H9 (cell line): ENCODE results near the gene SEC11A. TPM values are rescaled to one million over a fixed set of nuclear protein-coding genes. Genes with fewer than 3 reads are reported as not detected.

Experiments used
- DNase-seq: peaks from one replicate; pipeline ENCODE4 v3.0.0-alpha.2; 2017
- H2AFZ ChIP-seq: one replicate; pipeline ENCODE4 v1.6.1; 2013; ENCODE audit warnings: mild to moderate bottlenecking, low read length, control low read depth, moderate library complexity
- H2AK5ac ChIP-seq: 2 replicates; pipeline ENCODE4 v1.6.1; 2013; ENCODE audit warnings: low read length, control low read depth, mixed read lengths; ENCODE audit not compliant: insufficient read length
- H2BK120ac ChIP-seq: one replicate; pipeline ENCODE4 v1.6.1; 2013; ENCODE audit warnings: low read depth, mild to moderate bottlenecking, low read length, control low read depth, inconsistent platforms; ENCODE audit not compliant: poor library complexity, severe bottlenecking
- H2BK12ac ChIP-seq: 2 replicates; pipeline ENCODE4 v1.6.1; 2013; ENCODE audit warnings: low read length, control low read depth, mixed read lengths, low read depth; ENCODE audit not compliant: insufficient read length
- H2BK15ac ChIP-seq: 2 replicates; pipeline ENCODE4 v1.6.1; 2013; ENCODE audit warnings: low read depth, low read length, control low read depth
- H2BK20ac ChIP-seq: one replicate; pipeline ENCODE4 v1.6.1; 2013; ENCODE audit warnings: low read depth, mild to moderate bottlenecking, low read length, control low read depth, inconsistent platforms; ENCODE audit not compliant: poor library complexity, severe bottlenecking
- H2BK5ac ChIP-seq: 2 replicates; pipeline ENCODE4 v1.6.1; 2013; ENCODE audit warnings: low read length, control low read depth, mixed read lengths; ENCODE audit not compliant: insufficient read length
- H3K14ac ChIP-seq: 2 replicates; pipeline ENCODE4 v1.6.1; 2013; ENCODE audit warnings: low read length, control low read depth; ENCODE audit not compliant: insufficient read depth
- H3K18ac ChIP-seq: 2 replicates; pipeline ENCODE4 v1.6.1; 2013; ENCODE audit warnings: low read depth, mild to moderate bottlenecking, mixed read lengths, low read length, control low read depth; ENCODE audit not compliant: insufficient read length
- H3K23ac ChIP-seq: 2 replicates; pipeline ENCODE4 v1.6.1; 2013; ENCODE audit warnings: low read length, control low read depth, mixed read lengths, low read depth; ENCODE audit not compliant: insufficient read length
- H3K23me2 ChIP-seq: 2 replicates; pipeline ENCODE4 v1.6.1; 2013; ENCODE audit warnings: low read depth, mild to moderate bottlenecking, mixed read lengths, low read length, control low read depth; ENCODE audit not compliant: insufficient read length, poor library complexity, severe bottlenecking
- H3K27ac ChIP-seq: 2 replicates; pipeline ENCODE4 v1.5.1; 2013; ENCODE audit warnings: low read length, control low read depth, mixed read lengths, low read depth; ENCODE audit not compliant: insufficient read length
- H3K27me3 ChIP-seq: 2 replicates; pipeline ENCODE4 v1.6.1; 2013; ENCODE audit warnings: low read length, control low read depth, inconsistent platforms; ENCODE audit not compliant: insufficient read depth
- H3K4ac ChIP-seq: 2 replicates; pipeline ENCODE4 v1.6.1; 2013; ENCODE audit warnings: low read depth, mild to moderate bottlenecking, control low read depth, inconsistent platforms, low read length, moderate library complexity
- H3K4me1 ChIP-seq: 2 replicates; pipeline ENCODE4 v1.6.1; 2013; ENCODE audit warnings: low read length, control low read depth, inconsistent platforms; ENCODE audit not compliant: insufficient read depth
- H3K4me2 ChIP-seq: 2 replicates; pipeline ENCODE4 v1.6.1; 2013; ENCODE audit warnings: low read length, control low read depth, mixed read lengths; ENCODE audit not compliant: insufficient read length, insufficient read depth
- H3K56ac ChIP-seq: 2 replicates; pipeline ENCODE4 v1.6.1; 2013; ENCODE audit warnings: low read depth, mild to moderate bottlenecking, mixed read lengths, low read length, control low read depth; ENCODE audit not compliant: insufficient read length
- H3K79me1 ChIP-seq: 2 replicates; pipeline ENCODE4 v1.6.1; 2013; ENCODE audit warnings: low read depth, mild to moderate bottlenecking, moderate library complexity, low read length, control low read depth, inconsistent platforms; ENCODE audit not compliant: insufficient read depth, poor library complexity, severe bottlenecking
- H3K79me2 ChIP-seq: 2 replicates; pipeline ENCODE4 v1.6.1; 2013; ENCODE audit warnings: low read length, control low read depth, inconsistent platforms; ENCODE audit not compliant: insufficient read depth
- H3K9ac ChIP-seq: 2 replicates; pipeline ENCODE4 v1.6.1; 2013; ENCODE audit warnings: low read length, control low read depth, mixed read lengths; ENCODE audit not compliant: insufficient read length; ENCODE audit errors: extremely low read depth
- H3K9me3 ChIP-seq: one replicate; pipeline ENCODE4 v1.6.1; 2013; ENCODE audit warnings: low read depth, low read length, inconsistent platforms; ENCODE audit not compliant: control insufficient read depth
- H3T11ph ChIP-seq: one replicate; pipeline ENCODE4 v1.6.1; 2013; ENCODE audit warnings: mild to moderate bottlenecking, low read length, control low read depth, inconsistent platforms
- H4K20me1 ChIP-seq: one replicate; pipeline ENCODE4 v1.6.1; 2013; ENCODE audit not compliant: control insufficient read depth, insufficient read length, insufficient read depth
- H4K5ac ChIP-seq: 2 replicates; pipeline ENCODE4 v1.6.1; 2013; ENCODE audit warnings: low read depth, mild to moderate bottlenecking, mixed read lengths, low read length, control low read depth; ENCODE audit not compliant: insufficient read length
- H4K8ac ChIP-seq: replicated peaks from 2 replicates; pipeline ENCODE4 v1.6.1; 2013; ENCODE audit warnings: low read length, control low read depth, mixed read lengths, low read depth; ENCODE audit not compliant: insufficient read length
- H4K91ac ChIP-seq: 2 replicates; pipeline ENCODE4 v1.6.1; 2013; ENCODE audit warnings: low read depth, mild to moderate bottlenecking, moderate library complexity, mixed read lengths, low read length, control low read depth; ENCODE audit not compliant: insufficient read length
- H3K27ac Mint-ChIP-seq, 3 experiments: 2 replicates in 2 of 3; 3 replicates in 1 of 3; pipeline ENCODE4 v1.8.0; 2020 to 2021; ENCODE audit warnings: mixed read lengths in 3 of 3, mild to moderate bottlenecking in 1 of 3, moderate library complexity in 1 of 3
- H3K27me3 Mint-ChIP-seq: 2 replicates; pipeline ENCODE4 v1.8.0; 2021; ENCODE audit warnings: low read depth, mild to moderate bottlenecking, moderate library complexity, mixed read lengths
- H3K36me3 Mint-ChIP-seq, 3 experiments: 2 replicates in 2 of 3; 3 replicates in 1 of 3; pipeline ENCODE4 v1.8.0; 2020 to 2021; ENCODE audit warnings: low read depth in 3 of 3, mixed read lengths in 3 of 3; ENCODE audit not compliant: insufficient read depth in 1 of 3
- H3K4me1 Mint-ChIP-seq, 2 experiments: 2 replicates each; pipeline ENCODE4 v1.8.0; 2020; ENCODE audit warnings: mixed read lengths in 2 of 2
- H3K4me3 Mint-ChIP-seq, 2 experiments: 2 replicates in 1 of 2; 3 replicates in 1 of 2; pipeline ENCODE4 v1.8.0; 2020 to 2021; ENCODE audit warnings: mild to moderate bottlenecking in 2 of 2, mixed read lengths in 2 of 2, moderate library complexity in 1 of 2
- H3K9me3 Mint-ChIP-seq, 2 experiments: 2 replicates in 1 of 2; 3 replicates in 1 of 2; pipeline ENCODE4 v1.8.0; 2020; ENCODE audit warnings: mild to moderate bottlenecking in 2 of 2, mixed read lengths in 2 of 2, moderate library complexity in 1 of 2
- total RNA-seq: library from RNA; stranded (reverse); gene quantifications from 2 replicates; pipeline ENCODE4 v1.2.1, GENCODE V29; 2021
- TF ChIP-seq, protein P1 (sequence below): fragments of 200-600 bp; sonication (generic); conservative IDR thresholded peaks from 3 replicates; pipeline ENCODE4 v1.8.0; 2021; ENCODE audit warnings: antibody characterized with exemption, mild to moderate bottlenecking

SEC11A gene
- total RNA-seq, 1 experiment from 2014 or later, result 250 TPM

- Histone ChIP-seq H3K23me2 (no peaks in the 10 kb centered on the region), H4K8ac (no peak overlapping the region), H2BK120ac (no peak overlapping the region), H3K56ac (no peak overlapping the region), H2AFZ (no peak overlapping the region), H3K14ac (no peak overlapping the region), H4K5ac (no peak overlapping the region), H3K18ac (no peak overlapping the region), H3K9ac (no peak overlapping the region), H2AK5ac (no peak overlapping the region), H2BK5ac (no peak overlapping the region), H3K9me3 (no peaks in the 10 kb centered on the region), H3K79me2 (0 out of 2 replicates have a peak, but pooled peaks cover 2% of the 10 kb centered on the region), H3K23ac (no peak overlapping the region), H3K27me3 (no peaks in the 10 kb centered on the region), H3K4me2 (no peak overlapping the region), H3K4ac (no peak overlapping the region), H2BK20ac (no peak overlapping the region), H3K79me1 (no peaks in the 10 kb centered on the region), H3K27ac (no peak overlapping the region), H4K20me1 (no peaks in the 10 kb centered on the region), H3T11ph (no peak overlapping the region), H4K91ac (no peak overlapping the region), H3K4me1 (no peaks in the 10 kb centered on the region), H2BK15ac (no peak overlapping the region), H2BK12ac (no peak overlapping the region)
- no peaks in the 10 kb centered on the region for H3K27me3 Mint-ChIP-seq
- H3K4me3 Mint-ChIP-seq, result no peak overlapping the region
- H3K9me3 Mint-ChIP-seq, result peaks cover 0 to 4% of the 10 kb centered on the region in 2 experiments; a peak in 1 of 5 replicates
- H3K36me3 Mint-ChIP-seq, result peaks cover 39 to 77% (median 74%) of the 10 kb centered on the region in 3 experiments
- H3K4me1 Mint-ChIP-seq, result no peaks in the 10 kb centered on the region
- H3K27ac Mint-ChIP-seq, result no peak overlapping the region
- TF ChIP-seq, protein P1, sequence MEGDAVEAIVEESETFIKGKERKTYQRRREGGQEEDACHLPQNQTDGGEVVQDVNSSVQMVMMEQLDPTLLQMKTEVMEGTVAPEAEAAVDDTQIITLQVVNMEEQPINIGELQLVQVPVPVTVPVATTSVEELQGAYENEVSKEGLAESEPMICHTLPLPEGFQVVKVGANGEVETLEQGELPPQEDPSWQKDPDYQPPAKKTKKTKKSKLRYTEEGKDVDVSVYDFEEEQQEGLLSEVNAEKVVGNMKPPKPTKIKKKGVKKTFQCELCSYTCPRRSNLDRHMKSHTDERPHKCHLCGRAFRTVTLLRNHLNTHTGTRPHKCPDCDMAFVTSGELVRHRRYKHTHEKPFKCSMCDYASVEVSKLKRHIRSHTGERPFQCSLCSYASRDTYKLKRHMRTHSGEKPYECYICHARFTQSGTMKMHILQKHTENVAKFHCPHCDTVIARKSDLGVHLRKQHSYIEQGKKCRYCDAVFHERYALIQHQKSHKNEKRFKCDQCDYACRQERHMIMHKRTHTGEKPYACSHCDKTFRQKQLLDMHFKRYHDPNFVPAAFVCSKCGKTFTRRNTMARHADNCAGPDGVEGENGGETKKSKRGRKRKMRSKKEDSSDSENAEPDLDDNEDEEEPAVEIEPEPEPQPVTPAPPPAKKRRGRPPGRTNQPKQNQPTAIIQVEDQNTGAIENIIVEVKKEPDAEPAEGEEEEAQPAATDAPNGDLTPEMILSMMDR, result no peak
- DNase-seq, result no peak
Measured at GRCh38 chr15:84671211-84671610, 44.7 kb downstream of the SEC11A start.
